Stimulated activated CD4-positive, alpha-beta T cell treated with anti-CD3 and anti-CD28 coated beads, Interleukin-4, amount 100 ng/mL, for 24 hours (primary cell): ENCODE results near the gene NFIX.

Source experiments
- DNase-seq: peaks from one replicate; pipeline ENCODE4 v3.0.0-alpha.2; 2020

The NFIX gene

DNA sequence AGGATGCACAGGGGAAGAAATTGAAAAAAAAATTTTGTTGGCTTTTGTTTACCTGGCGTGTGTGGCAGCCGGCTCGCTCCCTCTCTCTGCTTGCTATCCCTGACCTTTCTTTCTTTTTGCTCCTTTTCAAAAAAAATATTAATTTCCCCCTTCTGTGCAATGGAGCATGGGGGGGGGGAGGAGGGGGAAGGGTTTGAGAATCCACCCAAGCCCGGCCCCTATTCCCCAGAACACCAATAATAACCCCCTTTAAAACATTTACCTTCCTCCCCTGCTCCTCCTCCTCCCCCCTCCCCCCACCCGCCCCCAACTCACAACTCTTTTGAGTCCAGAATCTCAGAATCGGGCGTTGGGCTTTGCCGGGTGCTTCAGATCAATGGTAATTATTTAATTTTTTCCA, 28.4 kb downstream of the NFIX start:
- no peak for DNase-seq

GRCh38 chr19:13024126-13024950, 29.1 kb downstream of the NFIX start:
- DNase-seq = no peak

DNA sequence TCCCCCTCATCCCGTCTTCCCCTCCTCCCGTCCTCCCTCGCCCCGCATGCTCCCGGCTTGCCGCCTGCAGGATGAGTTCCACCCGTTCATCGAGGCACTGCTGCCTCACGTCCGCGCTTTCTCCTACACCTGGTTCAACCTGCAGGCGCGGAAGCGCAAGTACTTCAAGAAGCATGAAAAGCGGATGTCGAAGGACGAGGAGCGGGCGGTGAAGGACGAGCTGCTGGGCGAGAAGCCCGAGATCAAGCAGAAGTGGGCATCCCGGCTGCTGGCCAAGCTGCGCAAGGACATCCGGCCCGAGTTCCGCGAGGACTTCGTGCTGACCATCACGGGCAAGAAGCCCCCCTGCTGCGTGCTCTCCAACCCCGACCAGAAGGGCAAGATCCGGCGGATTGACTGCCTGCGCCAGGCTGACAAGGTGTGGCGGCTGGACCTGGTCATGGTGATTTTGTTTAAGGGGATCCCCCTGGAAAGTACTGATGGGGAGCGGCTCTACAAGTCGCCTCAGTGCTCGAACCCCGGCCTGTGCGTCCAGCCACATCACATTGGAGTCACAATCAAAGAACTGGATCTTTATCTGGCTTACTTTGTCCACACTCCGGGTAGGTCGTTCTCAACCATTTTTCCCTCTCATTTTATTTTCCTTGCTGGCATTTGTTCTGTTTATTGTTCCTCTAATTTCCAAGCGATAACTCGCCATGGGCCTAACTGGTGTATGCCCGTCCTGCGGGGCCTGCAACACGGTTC, 29.8 kb downstream of the NFIX start:
- no peak for DNase-seq

DNA sequence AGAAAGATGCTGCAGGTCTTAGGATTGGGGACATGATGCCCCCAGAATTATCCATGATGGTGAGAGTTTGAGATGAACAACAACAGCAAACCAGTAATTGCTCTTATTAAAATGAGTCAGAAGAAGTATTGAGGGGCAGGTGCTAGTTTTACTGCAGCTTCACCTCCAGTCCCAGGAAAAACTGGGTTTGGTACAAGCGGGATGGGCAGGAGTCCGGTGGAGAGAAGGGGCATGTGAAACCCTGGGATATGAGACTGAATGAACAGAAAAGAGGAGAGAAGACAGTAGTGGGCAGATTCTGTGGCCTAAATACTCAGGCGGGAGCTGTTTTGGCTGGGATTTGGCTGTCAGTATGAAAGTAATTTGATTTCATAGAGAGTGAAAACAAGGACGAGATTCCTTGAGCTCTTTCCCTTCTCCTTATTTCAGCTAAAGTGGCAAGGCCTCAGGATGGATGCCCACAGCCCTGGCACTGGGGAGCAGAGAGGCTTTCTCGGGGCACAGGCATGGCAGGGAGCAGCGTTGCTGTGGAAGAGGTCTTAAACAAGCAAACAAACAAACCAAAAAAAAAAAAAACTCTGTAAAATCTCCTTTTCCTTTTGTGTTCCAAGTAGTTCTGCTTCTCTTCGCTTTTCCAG, 30.7 kb downstream of the NFIX start:
- DNase-seq = no peak

DNA sequence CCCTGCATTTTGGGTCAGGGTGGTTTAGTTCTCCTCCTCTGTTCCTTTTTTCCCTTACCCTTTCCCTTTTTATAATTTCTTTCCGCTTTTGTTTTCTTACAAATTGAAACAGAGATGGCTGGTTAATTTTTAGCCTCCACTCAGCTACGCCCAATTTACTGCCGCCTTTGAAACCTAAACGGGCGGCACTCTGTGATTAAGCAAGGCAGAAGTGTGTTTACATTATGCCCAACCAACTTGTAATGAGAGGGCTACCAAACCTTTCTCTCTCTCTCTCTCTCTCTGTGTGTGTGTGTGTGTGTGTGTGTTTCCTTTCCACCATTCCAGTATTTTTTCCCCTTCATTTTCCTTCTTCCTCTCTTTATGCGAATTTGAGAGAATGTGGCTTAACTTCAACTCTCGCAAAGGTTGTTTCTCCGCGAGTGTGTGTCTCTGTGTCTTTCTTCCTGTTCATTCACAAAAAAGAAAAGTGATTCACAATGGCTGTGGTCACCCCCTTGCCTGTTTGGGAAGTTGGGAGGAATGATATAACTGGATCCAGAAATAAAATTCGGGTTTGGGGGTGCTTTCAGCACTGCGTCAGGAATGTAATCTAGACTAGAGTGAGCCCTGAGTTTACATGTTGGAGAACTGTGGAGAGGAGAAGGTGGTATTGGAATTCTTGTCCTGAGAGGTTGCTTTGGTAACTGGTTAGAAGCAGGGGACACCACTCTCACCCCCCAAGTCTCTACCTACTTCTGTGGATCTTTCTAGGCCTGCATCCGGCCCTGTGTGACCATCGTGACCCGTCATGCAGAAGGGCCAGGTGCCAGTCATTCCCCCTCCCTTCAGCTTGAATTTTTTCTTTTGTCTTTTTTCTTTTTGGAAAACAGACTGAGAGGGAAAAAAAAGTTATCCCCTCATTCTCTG, 31.4 kb downstream of the NFIX start:
- DNase-seq = no peak

DNA sequence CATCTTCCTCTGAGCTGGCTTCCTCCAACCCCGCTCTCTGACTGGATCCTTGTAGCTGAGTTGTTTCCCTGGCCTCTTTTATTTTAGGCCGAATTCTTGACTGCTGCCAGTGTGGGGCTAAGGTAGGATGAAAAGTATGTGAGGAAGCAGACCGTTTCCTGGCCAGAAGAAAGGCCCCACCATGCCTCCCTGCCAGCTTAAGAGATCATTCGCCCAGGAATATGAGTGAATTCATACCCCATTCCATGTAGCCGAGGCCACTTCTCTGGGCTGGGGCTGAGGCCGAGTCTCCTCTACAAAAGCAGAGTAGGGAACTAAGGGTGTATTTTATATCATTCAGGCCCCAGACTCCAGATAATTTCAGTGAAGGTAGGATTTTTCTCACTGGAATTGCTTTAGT, 32.3 kb downstream of the NFIX start:
- DNase-seq = no peak

GRCh38 chr19:13028027-13028426, 32.8 kb downstream of the NFIX start:
- no peak for DNase-seq

DNA sequence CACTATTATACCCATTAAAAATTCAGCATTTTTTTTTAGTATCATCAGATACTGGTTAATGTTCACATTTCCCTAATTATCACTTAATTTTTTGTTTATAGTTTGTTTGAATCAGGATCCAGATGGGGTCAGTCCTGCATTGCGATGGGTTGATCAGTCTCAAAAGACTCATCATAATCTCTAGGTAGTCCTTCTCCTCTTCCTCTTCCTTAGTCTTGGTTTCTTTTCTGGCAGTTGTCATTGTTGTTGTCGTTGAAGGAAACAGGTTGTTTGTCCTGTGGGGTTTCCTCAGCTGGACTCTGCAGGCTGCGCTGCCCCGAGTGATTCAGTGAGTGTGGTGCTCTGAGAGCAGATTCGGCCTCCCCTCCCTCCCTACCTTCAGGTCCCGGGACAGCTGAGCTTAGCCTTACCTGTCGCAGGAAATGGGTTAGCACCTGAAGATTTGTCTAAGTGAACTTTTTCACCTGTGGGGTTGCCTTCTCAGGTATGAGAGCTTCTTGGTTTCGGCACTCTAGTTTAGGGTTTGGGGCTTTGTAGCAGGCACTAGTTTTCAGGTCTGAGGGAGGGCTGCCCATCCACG, 34.1 kb downstream of the NFIX start:
- DNase-seq = no peak

- no peak for DNase-seq
Observed at GRCh38 chr19:13029893-13030292, 34.6 kb downstream of the NFIX start.

GRCh38 chr19:13031917-13032623, 36.8 kb downstream of the NFIX start:
- no peak for DNase-seq

GRCh38 chr19:13032837-13033236, 37.6 kb downstream of the NFIX start:
- DNase-seq = no peak

DNA sequence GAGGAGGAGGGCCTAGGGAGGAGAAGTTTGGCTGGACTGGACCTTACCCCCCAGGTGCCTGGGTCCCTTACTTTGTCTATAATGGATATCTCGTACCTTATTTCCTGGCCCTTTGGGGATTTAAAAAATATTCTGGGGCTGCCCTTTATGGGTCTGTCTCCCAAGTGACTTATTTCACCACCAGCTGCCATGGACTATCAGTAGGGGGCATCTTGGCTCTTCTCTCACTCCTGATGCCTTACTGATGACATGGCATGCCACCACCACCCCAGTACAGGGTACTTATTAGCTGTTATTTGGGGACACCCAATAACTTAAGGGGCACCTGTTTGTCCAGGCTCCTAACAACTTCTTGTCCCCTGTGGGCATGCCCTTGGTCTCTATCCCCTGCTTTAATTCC, 38.0 kb downstream of the NFIX start:
- no peak for DNase-seq

DNA sequence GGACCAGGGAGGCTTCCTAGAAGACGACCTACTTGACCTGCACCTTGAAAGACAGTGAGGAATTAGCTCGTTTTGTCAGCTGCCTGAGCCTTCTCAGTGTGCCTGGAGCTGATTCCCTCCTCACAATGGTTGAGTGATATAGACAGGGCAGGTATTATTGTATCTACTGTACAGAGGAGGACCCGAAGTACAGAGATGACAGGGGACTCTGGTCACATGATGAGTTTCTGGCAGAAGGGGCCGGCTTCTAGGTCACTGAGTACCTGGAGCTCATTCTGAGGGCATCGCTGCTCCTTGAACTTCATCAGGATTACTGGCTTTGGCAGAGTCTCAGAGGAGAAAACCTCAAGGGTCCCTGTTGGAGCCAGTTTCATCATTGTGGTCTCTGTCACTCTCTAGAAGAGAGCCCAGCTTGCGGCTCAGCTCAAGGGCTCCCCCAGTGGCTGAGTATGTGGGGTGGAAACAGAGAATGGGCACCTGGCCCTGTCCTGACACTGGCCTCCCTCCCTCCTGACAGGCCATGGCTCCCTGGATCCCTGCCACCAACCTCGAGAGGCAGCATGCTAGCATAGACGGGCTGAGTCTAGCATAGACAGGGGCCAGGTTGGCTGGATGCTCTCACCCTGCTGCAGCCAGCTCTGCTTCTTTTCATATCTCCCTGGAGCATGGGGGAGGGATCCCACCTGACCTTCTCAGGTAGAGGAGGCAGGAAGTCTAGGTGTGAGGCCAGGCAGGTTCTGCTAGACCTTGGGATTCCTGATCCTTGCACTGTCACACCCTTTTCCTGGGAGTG, 38.7 kb downstream of the NFIX start:
- peak; percentile 47 for DNase-seq

DNA sequence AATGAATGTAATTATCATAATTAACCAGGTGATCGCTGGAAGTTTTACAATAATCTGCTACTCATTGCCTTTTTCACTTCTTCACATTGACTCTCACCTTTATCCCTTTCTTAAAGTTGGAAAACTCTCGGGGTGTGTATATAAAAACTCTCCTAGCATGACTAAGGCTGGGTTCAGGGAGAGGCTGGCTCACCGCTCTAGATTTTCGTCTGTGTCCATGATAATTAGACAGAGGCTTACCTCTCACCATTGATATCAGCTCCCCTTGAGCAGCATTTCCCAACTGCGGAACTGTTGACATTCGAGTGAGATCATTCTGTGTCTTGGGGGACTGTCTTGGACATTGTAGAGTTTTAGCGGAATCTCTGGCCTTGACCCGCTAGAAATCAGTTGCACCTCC, 39.4 kb downstream of the NFIX start:
- DNase-seq = no peak

GRCh38 chr19:13035820-13036365, 40.6 kb downstream of the NFIX start:
- no peak for DNase-seq

DNA sequence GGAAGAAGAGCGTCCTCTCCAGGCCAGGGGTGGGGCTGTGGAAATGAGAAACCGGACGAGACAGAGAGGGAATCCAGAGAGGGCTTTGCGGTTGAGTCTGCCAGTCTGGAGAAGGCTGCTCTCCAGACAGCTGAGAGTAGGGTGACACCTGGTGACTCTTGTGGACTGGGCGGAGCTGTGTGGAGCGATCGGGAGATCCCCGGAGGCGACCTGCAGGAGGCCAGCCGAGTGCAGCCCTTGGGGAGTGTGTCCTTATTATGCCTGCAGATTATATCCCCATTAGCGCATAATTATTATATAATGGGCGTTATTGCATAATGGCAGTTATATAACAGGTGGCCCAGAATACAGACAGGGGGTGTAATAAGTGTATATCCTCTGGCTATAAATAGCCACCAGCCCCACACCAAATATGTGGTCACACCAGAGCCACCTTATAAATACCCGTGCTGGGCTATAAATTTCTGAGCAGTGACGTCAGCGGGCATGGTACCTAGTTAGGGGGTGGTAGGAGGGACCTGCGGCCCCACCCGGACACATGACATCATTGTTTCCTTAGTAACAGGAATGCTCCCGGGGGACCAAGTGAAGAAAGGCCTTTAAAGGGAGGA, 41.2 kb downstream of the NFIX start:
- DNase-seq = no peak

GRCh38 chr19:13037161-13037560, 41.9 kb downstream of the NFIX start:
- DNase-seq = no peak

DNA sequence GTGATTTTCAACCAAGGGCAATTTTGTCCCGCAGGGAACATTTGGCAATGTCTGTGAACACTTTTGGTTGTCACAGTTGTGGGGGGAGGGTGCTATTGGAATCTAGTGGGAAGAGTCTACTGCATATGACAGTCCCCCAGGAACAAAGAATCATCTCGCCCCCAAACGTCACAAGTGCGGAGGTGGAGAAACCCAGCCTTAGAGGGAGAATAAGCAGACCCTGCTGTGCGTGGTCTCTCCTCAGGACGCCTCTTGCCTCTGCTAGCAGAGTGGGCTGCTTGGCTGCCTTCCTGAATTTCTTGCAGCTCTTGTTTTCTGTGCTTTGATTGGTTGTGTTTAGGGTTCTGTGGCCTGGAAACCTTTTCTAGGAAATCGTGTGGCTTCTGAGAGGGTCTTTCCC, 42.5 kb downstream of the NFIX start:
- DNase-seq = no peak

DNA sequence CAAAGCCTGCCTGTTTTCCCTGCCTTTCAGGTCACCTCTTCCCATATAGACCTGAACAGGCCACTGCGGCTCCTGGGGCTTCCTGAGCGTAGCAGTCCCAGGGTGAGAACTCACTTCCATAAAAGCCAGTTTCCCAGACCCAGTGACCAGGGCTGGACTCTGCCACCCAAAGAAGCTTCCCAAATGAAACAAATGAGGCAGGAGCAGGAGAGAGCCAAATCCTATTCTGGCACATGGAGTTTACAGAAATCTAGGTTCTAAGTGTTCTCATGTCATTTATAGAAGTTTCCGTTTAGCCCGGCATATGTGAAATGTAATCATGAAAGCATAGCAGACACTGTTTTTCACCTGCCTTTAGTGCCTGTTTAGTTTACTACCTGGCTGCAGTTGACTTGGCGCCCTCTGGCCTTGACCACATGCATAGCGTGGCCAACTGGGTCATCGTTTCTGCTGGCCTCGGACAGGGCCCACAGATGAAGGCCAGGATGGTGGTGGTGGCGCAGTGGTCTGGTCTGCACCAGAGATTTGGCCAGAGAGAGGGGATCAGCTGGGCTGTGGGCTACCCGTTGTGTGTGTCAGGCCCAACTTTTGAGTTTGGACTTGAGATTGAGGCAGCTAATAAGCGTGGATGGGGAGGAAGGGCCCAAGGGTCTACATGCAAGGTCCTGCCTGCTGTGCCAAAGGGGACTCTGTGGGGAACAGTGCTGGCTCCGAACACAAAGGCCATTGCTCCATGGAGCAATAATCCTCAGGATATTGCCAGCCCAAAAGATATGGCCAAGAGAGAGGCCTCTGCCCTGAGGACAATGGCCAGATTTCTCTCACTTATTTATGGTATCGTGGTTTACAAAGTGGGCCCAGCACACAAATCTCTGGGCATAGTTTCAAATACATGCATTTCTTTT, 43.3 kb downstream of the NFIX start:
- no peak for DNase-seq
